Mesenteric fat pad (tissue), 1 donor: ENCODE results near the gene PPOX. TPM values are rescaled to one million over a fixed set of nuclear protein-coding genes. Genes with fewer than 3 reads are reported as not detected.

ENCODE experiments used
- DNase-seq: peaks from one replicate; pipeline ENCODE4 v3.0.0-alpha.2; 2020; ENCODE audit warnings: low spot score
- total RNA-seq: library from RNA; stranded (reverse); fragmentation: NEBNext Ultra II Directional; extraction: Animal tissue kit (Norgen Biotek cat#: 25700); gene quantifications from one replicate; pipeline ENCODE4 v1.2.1, GENCODE V29; 2021
- donor health status: DM: yes; HTN: yes; CAD: no.

PPOX gene
- total RNA-seq, 1 donor from 2014 or later = 19.4 TPM

DNA sequence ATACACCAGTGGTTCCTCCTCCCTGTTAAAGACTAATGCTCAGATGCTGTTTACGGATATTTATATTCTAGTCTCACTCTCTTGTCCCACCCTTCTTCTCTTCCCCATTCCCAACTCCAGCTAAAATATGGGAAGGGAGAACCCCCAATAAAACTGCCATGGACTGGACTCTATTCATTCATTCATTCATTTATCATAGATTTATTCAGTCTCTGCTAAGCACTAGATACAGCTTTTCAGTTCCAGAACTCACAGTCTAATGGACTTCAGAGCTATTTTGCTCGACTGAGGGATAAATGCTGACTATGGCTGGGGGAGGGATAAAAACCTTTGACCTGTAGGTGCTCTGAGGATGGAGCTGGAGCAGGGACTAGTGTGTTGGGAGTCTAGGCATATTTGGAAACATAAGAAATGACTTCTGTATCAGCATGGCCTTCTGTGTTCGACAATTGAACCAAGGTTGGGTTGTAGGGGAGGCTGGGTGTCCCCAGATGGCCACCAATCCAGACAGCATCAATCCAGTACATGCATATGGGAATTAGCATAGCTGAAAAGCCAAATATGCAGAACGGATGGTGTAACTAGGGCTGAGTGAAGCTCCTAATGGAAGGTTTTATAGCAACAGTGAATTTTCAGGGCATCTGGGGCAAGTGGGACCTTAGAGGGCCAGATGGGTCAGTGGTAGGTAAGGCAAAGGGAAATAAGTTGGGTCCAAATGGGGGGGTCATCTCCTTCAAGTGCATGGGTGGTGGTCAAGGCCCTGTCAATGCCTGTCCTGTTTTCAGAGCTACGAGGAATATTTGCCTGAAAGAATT, 53.1 kb downstream of the PPOX start:
- no peak for DNase-seq

GRCh38 chr1:161220002-161220401, 53.8 kb downstream of the PPOX start:
- no peak for DNase-seq

Other genes with a start within 250 kb of the PPOX start
- gene ITLN2, start 211.6 kb upstream of the PPOX start, total RNA-seq = not detected
- gene F11R, start 145.3 kb upstream of the PPOX start, total RNA-seq = 55.5 TPM
- 11.0 TPM for gene TSTD1, start 127.5 kb upstream of the PPOX start, total RNA-seq
- 57.9 TPM for gene USF1, start 120.4 kb upstream of the PPOX start, total RNA-seq
- 26.0 TPM for gene ARHGAP30, start 96.5 kb upstream of the PPOX start, total RNA-seq
- gene NECTIN4, start 76.9 kb upstream of the PPOX start, total RNA-seq = not detected
- gene KLHDC9, start 68.1 kb upstream of the PPOX start, total RNA-seq = not detected
- 66.9 TPM for gene PFDN2, start 48.4 kb upstream of the PPOX start, total RNA-seq
- 32.7 TPM for gene NIT1, start 48.3 kb upstream of the PPOX start, total RNA-seq
- 61.9 TPM for gene DEDD, start 33.8 kb upstream of the PPOX start, total RNA-seq
- gene UFC1, start 12.4 kb upstream of the PPOX start, total RNA-seq = 75.5 TPM
- 16.5 TPM for gene USP21, start 6.9 kb upstream of the PPOX start, total RNA-seq
- 32.1 TPM for gene B4GALT3, start 11.1 kb downstream of the PPOX start, total RNA-seq
- gene ADAMTS4, start 32.6 kb downstream of the PPOX start, total RNA-seq = 438 TPM
- 96.1 TPM for gene NDUFS2, start 35.9 kb downstream of the PPOX start, total RNA-seq
- gene FCER1G, start 48.9 kb downstream of the PPOX start, total RNA-seq = 176 TPM
- not detected for gene APOA2, start 57.2 kb downstream of the PPOX start, total RNA-seq
- 18.5 TPM for gene TOMM40L, start 59.6 kb downstream of the PPOX start, total RNA-seq
- not detected for gene NR1I3, start 71.8 kb downstream of the PPOX start, total RNA-seq
- 0.22 TPM for gene PCP4L1, start 92.3 kb downstream of the PPOX start, total RNA-seq
- 5.5 TPM for gene MPZ, start 143.5 kb downstream of the PPOX start, total RNA-seq
- 201 TPM for gene SDHC, start 148.0 kb downstream of the PPOX start, total RNA-seq
- gene CFAP126, start 201.4 kb downstream of the PPOX start, total RNA-seq = not detected